Measurements from ENCODE around the gene C4BPA.

The C4BPA gene

DNA sequence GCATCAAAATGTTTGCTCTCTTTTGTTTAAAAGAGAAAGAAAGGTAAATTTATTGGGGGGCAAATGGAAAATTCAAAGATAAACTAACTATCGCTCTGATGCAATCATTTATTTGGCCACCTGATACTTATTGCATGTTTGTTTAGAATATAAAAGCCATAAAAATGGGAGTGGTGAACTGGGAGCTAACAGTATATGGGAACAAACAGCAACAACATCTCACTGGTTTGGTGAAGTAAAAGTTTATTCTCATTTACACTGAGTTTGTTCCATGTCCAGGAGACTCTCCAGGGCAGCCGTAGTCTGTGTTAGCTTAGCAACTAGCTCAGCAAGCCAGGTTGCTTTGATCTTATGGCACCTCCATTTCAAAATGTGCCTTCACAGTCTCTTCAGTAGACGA is 20.4 kb downstream of the C4BPA start:
- no peak for DNase-seq (ENCODE audit: low read depth)

DNA sequence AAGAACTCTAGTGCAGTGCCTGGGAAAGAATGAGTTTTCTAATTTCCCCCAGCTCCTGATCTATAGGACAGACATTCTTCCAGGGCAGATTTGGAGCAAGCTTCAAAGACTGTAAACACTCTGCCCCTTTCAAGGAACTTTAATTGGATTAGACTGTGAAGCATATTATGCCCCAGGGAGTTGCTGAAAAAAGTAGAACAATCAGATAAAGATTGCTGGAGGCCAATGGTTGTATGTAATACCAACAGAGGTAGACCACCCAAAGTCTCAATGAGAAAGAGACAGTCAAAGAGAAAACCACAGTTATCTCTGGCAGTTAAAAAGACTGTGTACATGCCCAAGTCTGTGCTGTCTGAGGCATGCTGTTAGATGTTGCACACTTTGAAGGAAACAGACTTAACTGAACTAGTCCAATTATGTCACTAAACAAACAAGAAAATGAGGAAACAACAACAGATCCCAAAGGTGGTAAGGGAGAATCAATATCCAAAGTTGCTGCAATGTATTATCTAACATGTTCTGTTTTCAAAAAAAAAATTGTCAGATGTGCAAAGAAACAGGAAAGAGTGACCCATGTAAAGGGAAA is 24.4 kb downstream of the C4BPA start:
- DNase-seq (ENCODE audit: low read depth): no peak

DNA sequence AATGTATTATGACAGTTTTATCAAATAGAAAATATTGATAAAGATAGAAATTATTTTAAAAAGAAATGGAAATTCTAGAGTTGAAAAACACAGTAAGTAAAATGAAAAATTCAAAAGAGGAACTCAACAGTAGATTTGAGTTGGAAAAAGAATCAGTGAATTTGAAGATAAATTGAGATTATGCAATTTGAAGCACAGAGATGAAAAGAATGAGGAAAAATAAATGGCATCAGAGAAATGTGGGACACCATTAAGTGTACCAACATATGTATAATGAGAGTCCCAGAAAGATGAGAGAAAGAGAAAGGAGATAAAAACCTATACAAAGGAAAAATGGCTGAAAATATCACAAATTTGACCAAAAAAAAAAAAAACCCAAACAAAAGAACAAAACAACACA is 25.0 kb downstream of the C4BPA start:
- no peak for DNase-seq (ENCODE audit: low read depth)

DNA sequence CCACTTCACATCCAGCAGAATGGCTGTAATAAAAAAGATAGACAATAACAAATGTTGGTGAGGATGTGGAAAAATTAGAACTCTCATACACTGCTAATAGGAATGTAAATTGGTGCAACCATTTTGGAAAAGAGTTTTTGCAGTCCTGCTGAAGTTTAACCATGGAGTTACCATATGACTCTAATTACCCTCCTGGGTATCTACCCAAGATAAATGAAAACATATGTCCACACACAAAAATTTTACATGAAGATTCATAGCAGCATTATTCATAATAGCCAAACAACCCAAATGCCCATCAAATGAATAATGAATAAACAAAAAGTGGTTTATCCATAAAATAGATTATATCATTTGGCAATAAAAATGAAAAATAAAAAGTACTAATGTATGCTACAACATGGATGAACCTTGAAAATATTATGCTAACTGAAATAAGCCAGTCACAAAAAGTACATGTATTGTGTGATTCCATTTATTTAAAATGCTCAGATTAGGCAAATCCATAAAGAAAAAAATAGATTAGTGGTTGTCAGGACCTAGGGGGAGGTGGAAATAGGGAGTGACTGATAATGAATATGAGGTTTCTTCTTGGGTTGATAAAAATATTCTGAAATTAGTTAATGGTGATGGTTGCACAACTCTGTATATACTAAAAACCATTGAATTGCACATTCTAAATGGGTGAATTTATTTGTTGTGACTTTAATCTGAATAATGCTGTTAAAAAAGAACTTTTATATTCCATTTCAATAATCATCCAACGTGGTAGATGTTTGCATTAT is 26.4 kb downstream of the C4BPA start:
- no peak for DNase-seq (ENCODE audit: low read depth)

DNA sequence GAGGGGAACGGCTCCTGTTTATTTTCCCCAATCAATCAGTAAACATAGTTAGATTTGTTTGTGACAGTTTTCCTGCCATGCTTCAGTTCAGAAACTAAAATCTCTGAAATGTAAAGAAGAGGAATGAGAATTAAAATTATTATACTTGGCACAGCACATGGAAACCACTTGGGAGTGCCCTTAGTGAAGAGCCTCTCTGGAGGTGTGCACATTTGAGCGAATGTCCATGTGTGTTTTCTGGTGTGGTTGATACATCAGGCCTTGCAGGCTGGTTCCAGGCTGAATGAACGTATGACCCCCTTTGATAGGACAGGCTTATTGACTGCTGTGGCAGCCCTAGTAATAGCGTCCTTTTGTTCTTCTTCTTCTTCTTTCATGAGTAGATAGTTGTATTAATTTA is 27.1 kb downstream of the C4BPA start:
- DNase-seq (ENCODE audit: low read depth): no peak

DNA sequence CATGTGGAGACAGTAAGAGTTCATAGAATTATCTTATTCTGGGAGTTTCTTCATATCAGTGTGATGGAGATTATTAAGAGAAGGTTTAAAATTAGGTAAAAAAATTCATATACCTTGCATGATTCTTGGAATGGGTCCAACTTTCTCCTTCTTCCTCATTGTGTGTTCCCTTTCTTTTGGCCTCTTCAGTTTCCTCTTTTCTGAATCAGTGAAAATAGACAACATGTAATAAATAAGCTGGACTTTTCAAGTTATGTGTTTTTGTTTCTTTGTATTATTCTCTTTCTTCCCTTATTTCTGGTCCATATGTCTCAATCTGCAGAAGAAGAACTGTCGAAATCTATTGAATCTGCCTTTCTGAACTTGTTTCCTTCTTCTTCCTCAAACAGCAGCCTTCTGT is 30.5 kb downstream of the C4BPA start:
- DNase-seq (ENCODE audit: low read depth): no peak

DNA sequence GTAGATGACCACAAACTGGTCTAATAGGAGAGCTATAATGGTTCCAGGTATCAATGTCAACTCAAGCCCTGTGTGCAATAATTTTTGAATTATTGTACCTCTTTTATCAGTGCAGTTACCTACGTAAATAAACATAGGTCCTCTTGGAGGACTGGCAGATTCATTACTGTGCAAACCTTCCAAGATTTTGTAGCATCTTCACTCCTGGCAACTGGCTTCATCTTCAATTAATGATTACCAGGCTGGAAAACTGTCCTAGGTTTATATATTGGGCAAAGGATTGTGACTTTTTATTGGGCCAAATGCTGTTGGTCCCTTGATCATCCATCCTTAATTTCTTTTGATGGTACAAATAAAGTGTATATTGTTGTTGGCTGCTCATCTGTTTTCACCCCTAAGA is 35.6 kb downstream of the C4BPA start:
- DNase-seq (ENCODE audit: low read depth): no peak

DNA sequence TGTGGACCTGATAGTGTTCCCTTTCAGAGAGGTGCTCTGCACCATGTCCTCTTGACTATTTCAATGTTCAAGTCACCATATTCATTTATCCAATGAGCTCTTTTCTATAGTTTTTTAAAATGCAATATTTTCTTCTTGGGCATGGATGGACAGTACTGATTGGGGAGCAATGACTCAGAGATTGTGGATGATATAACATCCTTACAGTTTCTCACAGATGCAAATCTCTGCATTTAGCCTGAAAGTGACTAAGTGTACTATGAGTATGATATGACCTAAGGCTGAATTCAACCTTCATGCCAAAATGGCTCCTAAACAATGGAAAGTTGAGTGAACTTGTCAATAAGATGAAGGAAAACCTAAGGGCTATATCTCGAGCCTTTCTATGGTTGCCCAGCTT is 36.5 kb downstream of the C4BPA start:
- no peak for DNase-seq (ENCODE audit: low read depth)

DNA sequence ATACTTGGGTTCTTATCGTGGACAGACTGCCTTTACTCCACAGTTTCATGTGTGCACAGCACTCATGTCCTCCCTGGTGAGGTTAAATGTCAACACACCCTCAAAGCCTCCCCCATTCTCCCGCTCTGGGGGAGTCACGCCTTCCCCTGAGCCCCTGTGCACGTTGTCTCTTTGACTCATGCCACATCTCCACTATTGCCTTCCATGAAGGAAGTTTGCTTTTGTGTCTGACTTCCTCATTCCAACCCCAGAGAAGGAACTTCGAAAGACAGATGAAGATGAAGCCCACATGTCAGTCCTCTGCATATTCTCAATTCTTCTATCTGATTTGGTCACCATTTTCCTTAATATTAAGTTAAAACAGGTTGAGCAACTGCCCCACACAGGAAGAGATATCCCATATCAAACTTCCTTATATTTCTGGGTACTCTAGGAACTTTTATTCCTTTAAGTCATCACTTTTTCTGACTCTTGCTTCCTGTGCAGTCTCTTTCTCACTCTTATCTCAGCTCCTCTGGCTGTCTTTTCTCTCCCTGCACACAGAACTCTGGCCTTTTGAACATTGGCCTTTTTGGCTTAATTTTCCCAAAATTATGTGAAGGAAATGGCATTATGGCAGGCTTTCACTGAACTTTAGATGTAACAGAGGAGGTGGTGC is 41.5 kb downstream of the C4BPA start:
- DNase-seq (ENCODE audit: low read depth): no peak

DNA sequence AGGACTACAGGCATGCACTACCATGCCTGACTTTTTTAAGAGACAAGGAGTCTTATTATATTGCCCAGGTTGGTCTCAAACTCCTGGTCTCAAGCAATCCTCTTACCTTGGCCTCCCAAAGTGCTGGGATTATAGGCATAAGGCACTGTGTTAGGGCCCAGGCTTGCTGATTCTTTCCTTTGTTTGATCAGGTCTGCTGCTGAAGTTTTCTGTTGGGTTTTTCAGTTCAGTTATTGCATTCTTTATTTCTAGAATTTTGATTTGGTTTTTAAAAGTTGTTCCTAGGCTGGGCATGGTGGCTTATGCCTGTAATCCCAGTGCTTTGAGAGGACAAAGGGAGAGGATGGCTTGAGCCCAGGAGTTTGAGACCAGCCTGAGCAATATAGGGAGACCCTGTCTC is 47.9 kb downstream of the C4BPA start:
- DNase-seq (ENCODE audit: low read depth): no peak

DNA sequence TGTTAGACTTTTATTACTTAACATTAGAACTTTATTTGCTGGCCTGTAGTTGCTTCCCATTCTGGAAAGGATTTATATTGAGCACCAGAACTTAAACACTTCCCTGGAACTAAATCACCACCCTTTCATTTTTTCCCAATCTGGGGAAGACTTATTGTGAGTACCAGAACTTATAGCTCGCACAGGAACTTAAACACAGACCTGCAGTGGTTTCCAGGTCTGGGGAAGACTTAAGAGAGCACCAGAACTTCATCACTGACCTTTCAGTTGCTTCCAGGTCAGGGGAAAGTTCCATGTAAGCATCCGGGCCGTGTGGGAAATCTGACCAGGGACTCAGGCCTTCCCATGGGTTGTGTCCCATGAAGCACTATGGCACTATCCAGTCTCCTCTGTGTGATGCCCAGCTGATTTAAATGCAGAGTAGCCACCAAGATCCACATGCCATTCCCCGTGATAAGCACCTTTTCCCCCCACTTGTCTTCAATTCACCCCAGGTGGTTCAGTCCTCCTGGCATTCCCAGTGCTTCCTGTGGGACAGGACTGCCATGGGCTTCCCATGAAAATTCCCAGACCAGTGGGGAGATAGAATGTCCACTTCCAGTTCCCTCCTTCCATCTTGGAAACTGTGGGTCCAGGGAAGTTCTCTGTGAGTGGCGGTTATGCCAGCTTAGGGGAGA is 48.9 kb downstream of the C4BPA start:
- no peak for DNase-seq (ENCODE audit: low read depth)

DNA sequence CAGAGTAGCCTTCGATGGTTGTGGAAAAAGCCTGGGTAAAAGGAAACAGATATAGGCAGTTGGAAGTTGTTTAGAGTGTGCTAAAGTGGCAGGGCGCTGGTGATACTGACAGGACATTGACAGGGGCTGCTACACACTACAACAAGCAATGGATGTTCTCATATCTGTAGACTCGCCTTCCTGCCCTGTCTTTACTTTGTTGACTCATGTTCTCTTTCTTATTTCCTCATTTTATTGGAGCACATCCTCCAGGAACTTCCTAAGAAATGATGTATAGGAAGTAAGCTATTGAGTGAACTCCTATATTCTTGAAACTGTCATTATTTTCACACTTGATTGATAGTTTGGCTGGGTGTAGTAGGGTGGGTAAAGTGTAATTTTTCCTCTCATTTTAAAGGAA is 51.0 kb downstream of the C4BPA start:
- DNase-seq (ENCODE audit: low read depth): no peak

DNA sequence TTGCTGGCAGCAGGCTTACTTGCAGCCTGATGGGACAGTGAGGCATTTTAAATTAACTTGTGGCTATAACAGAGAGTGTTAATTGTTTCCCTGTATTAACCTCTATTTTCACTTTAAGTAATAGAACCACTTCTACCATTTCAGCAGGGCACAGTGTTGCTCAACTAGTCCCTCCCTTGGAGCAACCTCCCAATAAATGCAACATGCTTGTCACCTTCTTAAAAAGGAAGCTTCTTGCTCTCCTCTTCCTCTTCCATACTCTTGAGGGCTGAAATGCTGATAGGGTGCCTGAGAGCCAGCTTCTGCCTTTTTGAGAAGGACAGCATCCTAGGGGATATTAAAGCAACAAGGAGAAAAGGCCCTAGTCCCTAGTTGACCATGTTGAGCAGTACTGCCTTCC is 52.1 kb downstream of the C4BPA start:
- DNase-seq (ENCODE audit: low read depth): no peak

DNA sequence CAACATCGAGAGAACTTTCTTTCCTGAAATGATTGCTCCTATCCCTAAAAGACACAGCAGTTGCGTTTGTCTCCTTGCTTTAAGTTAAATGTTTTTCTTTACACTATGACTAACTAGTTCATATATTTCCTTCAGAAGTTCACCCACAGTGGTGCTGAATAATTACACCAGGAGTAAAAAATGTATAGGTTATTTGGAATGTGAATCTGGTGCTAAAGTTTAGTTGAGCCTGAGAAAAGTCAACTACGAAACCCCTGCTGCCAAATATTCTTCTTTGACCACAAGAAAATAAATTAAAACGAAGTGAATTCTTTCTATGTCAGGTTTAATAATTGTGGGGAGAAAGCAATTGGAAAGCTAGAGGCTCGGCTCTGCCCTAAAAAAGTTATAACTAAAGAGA is 52.8 kb downstream of the C4BPA start:
- no peak for DNase-seq (ENCODE audit: low read depth)

DNA sequence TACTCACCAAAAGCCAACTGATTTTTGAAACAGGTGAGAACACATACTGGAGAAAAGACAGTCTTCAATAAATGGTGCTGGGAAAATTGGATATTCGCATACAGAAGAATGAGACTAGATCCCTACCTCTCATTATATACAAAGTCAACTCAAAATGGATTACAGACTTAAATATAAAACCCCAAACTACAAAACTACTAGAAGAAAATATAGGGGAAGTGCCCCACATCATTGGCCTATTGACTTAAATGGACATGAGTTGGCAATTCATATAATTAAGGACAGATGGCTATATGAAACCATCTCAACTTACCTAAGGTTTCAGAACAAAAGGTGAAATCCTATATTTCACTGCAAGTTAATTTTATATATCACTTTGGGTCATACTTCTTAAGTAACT is 60.1 kb downstream of the C4BPA start:
- DNase-seq (ENCODE audit: low read depth): no peak

DNA sequence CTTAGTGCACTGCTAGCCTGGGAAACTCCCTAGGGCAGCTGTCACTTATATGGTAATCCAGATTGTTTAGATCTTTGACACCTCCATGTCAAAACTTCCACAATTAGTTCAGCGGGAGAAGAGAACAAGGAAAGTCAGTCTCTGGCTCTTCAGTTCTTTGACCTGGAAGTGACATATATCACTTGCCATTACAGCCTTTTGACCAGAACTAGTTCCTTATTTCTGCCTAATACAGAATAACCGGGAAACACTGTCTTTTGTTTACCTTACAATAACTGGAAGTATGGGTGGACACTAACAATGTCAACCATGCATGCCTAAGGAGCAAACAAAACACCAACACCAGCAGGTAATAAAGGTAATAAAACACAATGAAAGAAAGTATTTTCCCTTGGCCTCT is 68.3 kb downstream of the C4BPA start:
- DNase-seq (ENCODE audit: low read depth): no peak

DNA sequence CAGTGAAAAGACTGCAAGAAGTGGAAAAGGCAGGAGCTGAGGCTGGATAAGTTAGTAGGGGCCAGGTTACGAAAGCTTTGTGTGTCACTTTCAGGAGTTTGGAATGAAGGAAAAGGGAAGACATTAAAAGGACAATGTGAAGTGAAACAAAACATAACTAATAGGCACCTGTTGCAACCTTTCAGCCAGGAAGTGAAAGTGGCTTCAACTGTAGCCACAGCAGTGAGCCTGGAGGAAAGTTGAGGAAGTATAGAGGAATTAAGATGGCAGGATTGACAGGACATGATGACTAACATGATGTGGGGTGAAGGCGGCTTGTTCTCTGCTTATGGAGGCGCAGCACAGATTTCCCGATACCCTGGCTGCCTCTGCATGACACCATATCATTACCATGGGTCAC is 68.9 kb downstream of the C4BPA start:
- DNase-seq (ENCODE audit: low read depth): no peak

DNA sequence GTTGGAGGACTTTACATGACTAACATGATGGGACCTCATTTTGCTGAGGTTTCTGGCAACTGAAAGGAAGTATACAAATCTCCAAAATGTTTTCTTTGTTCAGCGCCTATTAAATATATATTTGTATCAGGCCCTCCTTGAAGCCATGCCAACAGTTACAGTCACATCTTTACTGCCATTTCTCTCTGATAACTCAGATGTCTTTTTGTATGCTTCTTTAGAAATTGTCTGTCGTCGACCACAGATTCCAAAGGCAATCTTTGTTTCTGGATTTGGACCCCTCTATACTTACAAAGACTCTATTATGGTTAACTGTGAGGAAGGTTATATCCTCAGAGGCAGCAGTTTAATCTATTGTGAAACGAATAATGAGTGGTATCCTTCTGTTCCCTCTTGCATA is 69.4 kb downstream of the C4BPA start:
- no peak for DNase-seq (ENCODE audit: low read depth)

DNA sequence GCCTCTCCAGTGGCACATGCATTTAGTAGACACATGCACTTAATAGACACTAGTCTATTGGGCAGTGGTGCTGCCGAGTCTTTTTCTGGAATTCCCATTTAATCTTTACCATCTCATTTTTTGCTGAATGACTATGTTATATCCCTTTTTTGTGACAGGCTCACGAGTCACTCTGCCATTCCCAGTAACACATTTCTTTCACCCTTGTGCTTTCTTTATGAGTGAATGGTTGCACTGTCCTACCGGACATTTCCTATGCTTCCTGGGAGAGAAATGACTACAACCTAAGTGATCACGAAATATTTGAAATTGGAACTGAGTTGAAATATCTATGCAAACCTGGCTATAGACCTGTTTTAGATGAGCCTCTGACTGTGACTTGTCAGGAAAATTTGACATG is 70.9 kb downstream of the C4BPA start:
- no peak for DNase-seq (ENCODE audit: low read depth)

DNA sequence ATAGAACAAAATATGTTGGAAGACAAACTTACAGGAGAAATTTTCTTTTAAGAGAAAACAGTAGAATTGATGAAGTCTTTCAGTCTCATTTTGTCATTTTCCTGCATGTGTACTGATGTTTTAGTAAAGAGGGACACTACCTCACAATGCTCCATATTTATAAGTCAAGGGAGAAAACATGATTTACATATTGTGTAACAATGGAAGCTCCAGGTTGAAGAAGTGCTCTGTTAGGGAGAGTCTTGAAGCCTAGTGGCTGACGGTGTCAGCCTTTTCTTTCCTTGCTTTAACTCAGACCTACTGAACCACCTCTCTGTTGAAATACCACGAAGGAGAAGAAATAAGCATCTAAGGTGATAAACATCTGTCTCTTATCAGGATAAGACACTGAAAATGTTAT is 75.0 kb downstream of the C4BPA start:
- DNase-seq (ENCODE audit: low read depth): no peak

DNA sequence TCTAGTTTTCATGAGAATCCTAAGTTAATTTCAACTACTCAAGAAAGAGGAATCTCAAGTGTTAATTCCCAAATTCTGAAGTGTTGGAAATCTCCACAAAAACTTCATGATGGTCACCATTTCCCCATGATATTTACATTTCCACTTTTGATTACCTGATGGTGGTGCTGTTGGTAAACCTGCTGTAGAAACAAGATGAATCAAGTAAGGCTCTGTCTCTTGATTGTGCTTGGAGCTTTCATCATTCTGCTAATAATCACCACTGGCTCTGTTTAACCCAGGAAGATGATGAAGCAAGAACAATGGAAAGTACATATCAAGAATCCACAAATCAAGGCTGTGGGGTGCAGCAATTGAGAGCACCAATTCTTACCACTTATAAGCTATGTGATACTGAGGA is 77.8 kb downstream of the C4BPA start:
- DNase-seq (ENCODE audit: low read depth): no peak

DNA sequence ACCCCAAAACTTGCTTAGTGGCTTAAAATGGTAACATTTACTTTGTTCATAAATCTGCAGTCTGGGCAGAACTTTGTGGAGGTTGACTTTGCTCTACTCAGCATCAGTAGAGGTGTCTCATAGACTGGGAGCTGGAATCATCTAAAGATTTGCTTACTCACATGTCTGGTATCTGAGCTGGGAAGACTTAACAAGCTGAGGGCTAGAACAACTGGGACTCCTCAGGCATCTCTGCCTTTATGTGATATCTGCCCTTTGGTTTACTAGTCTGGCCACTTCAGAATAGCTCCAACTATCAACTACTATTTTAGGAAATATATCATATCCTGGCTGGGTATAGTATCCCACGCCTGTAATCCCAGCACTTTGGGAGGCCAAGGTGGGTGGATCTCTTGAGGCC is 82.5 kb downstream of the C4BPA start:
- DNase-seq (ENCODE audit: low read depth): no peak

DNA sequence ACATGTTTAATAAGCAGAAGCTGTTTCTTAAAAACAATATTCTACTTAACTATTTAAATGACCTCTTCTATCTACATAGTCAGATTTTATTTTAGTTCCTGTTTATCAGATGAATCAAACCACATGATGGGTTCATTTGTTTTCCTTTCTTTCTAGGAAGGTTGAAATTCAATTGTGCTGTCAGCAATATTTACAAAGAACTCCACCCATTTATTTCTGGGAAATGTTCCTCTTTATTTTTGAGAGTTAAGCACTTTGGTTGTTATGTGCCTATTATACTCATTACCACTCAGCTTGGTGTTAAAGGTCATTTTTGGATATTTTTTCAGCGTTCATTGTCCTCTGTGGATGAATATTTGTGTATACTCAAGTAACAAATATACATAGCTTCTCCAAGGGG is 84.9 kb downstream of the C4BPA start:
- DNase-seq (ENCODE audit: low read depth): no peak
